ENCODE data around the gene ZSCAN5C. TPM values are rescaled to one million over a fixed set of nuclear protein-coding genes. Genes with fewer than 3 reads are reported as not detected.

ZSCAN5C gene
- total RNA-seq, 1 experiment from 2014 or later: not detected

GRCh38 chr19:56155124-56155687, 46.9 kb upstream of the ZSCAN5C start:
- H4K20me1 ChIP-seq (ENCODE audit: insufficient read depth): peaks cover 23% of the 10 kb centered on the region
- intact Hi-C loops (cut with micrococcal nuclease; ENCODE audit: unreplicated experiment): no loop called here
- CTCF ChIA-PET: interaction anchor here (0.6 kb wide), 1 partner anchor 15 kb away, joined by 6 read pairs; no protein-coding TSS in a partner anchor
- no peak overlapping the region for H3K4me3 ChIP-seq
- H3K4me1 ChIP-seq (replicated peaks; ENCODE audit: insufficient read depth): no peaks in the 10 kb centered on the region
- no peaks in the 10 kb centered on the region for H3K27me3 ChIP-seq (ENCODE audit: insufficient read depth, low read depth)
- no peak for DNase-seq
- H3F3A ChIP-seq (ENCODE audit: insufficient read depth, low read depth): no peaks in the 10 kb centered on the region
- H3K9me3 ChIP-seq (ENCODE audit: insufficient read depth, low read depth): no peaks in the 10 kb centered on the region
- H3K27ac ChIP-seq: no peak overlapping the region
- H3K4me2 ChIP-seq: no peak overlapping the region
- H3K9me2 ChIP-seq (ENCODE audit: insufficient read depth): no peaks in the 10 kb centered on the region
- BruUV-seq (replicated peaks): no TSS peak
- TF ChIP-seq EZH2 (IDR thresholded peaks at IDR 0.05; ENCODE audit: low read depth): no peak
- TF ChIP-seq CTCF (conservative IDR thresholded peaks at IDR 0.05): peak; percentile 56
- H3K79me2 ChIP-seq (ENCODE audit: low read depth): peaks cover 3% of the 10 kb centered on the region; the same call in 1 of the 2 replicates
- no peak overlapping the region for H2AFZ ChIP-seq
- peaks cover 15% of the 10 kb centered on the region; the same call in 1 of the 2 replicates for H3K36me3 ChIP-seq (ENCODE audit: low read depth)
- POLR2A ChIA-PET (ENCODE audit: unreplicated experiment): interaction anchor here (0.5 kb wide), 1 partner anchor 10 kb away, joined by 4 read pairs; no protein-coding TSS in a partner anchor

GRCh38 chr19:56156768-56157167, 45.3 kb upstream of the ZSCAN5C start:
- no peak overlapping the region for H3K4me3 ChIP-seq
- CTCF ChIA-PET: no interaction called here
- no peaks in the 10 kb centered on the region for H3K9me3 ChIP-seq (ENCODE audit: insufficient read depth, low read depth)
- no peak overlapping the region for H3K4me2 ChIP-seq
- no peaks in the 10 kb centered on the region for H3K27me3 ChIP-seq (ENCODE audit: insufficient read depth, low read depth)
- H3K4me1 ChIP-seq (replicated peaks; ENCODE audit: insufficient read depth): no peaks in the 10 kb centered on the region
- TF ChIP-seq EZH2 (IDR thresholded peaks at IDR 0.05; ENCODE audit: low read depth) (no peak), CTCF (conservative IDR thresholded peaks at IDR 0.05) (no peak)
- H3F3A ChIP-seq (ENCODE audit: insufficient read depth, low read depth): no peaks in the 10 kb centered on the region
- intact Hi-C loops (cut with micrococcal nuclease; ENCODE audit: unreplicated experiment): no loop called here
- no peaks in the 10 kb centered on the region for H3K9me2 ChIP-seq (ENCODE audit: insufficient read depth)
- BruUV-seq (replicated peaks): no TSS peak
- POLR2A ChIA-PET (ENCODE audit: unreplicated experiment): no interaction called here
- H4K20me1 ChIP-seq (ENCODE audit: insufficient read depth): peaks cover 28% of the 10 kb centered on the region
- no peak overlapping the region for H2AFZ ChIP-seq
- no peak for DNase-seq
- peaks cover 12% of the 10 kb centered on the region; the same call in 1 of the 2 replicates for H3K36me3 ChIP-seq (ENCODE audit: low read depth)
- H3K27ac ChIP-seq: no peak overlapping the region
- H3K79me2 ChIP-seq (ENCODE audit: low read depth): no peaks in the 10 kb centered on the region

- POLR2A ChIA-PET (ENCODE audit: unreplicated experiment): no interaction called here
- Histone ChIP-seq H2AFZ (no peak overlapping the region), H3K9me3 (ENCODE audit: insufficient read depth, low read depth) (no peaks in the 10 kb centered on the region), H3K4me2 (no peak overlapping the region), H4K20me1 (ENCODE audit: insufficient read depth) (peaks cover 14% of the 10 kb centered on the region), H3K4me3 (no peak overlapping the region), H3K36me3 (ENCODE audit: low read depth) (peaks cover 12% of the 10 kb centered on the region; the same call in 1 of the 2 replicates), H3K9me2 (ENCODE audit: insufficient read depth) (no peaks in the 10 kb centered on the region), H3K79me2 (ENCODE audit: low read depth) (no peaks in the 10 kb centered on the region), H3K27ac (no peak overlapping the region), H3K27me3 (ENCODE audit: insufficient read depth, low read depth) (no peaks in the 10 kb centered on the region), H3F3A (ENCODE audit: insufficient read depth, low read depth) (no peaks in the 10 kb centered on the region), H3K4me1 (replicated peaks; ENCODE audit: insufficient read depth) (no peaks in the 10 kb centered on the region)
- BruUV-seq (replicated peaks): no TSS peak
- CTCF ChIA-PET: no interaction called here
- DNase-seq: no peak
- TF ChIP-seq EZH2 (IDR thresholded peaks at IDR 0.05; ENCODE audit: low read depth) (no peak), CTCF (conservative IDR thresholded peaks at IDR 0.05) (no peak)
- intact Hi-C loops (cut with micrococcal nuclease; ENCODE audit: unreplicated experiment): no loop called here
Observed at GRCh38 chr19:56158170-56158757, 43.8 kb upstream of the ZSCAN5C start.
